Measurements from ENCODE around the gene SYT1. TPM values are rescaled to one million over a fixed set of nuclear protein-coding genes. Genes with fewer than 3 reads are reported as not detected.

Gene SYT1
- total RNA-seq, 1 donor from 2014 or later = 13.0 TPM

- H3K27me3 Mint-ChIP-seq (ENCODE audit: unreplicated experiment) = no peaks in the 10 kb centered on the region
- no peak for TF ChIP-seq CTCF (IDR thresholded peaks at IDR 0.05; ENCODE audit: unreplicated experiment)
- H3K9me3 Mint-ChIP-seq (ENCODE audit: unreplicated experiment) = no peaks in the 10 kb centered on the region
- no peaks in the 10 kb centered on the region for H3K4me1 Mint-ChIP-seq (ENCODE audit: unreplicated experiment)
- DNase-seq (ENCODE audit: low spot score) = no peak
- H3K4me3 Mint-ChIP-seq (ENCODE audit: unreplicated experiment) = no peak overlapping the region
- H3K27ac Mint-ChIP-seq (ENCODE audit: unreplicated experiment) = no peak overlapping the region
- no peaks in the 10 kb centered on the region for H3K36me3 Mint-ChIP-seq (ENCODE audit: low read depth, unreplicated experiment)
Observed at GRCh38 chr12:79482921-79483320, 618.3 kb downstream of the SYT1 start.

GRCh38 chr12:79486154-79486553 is 621.6 kb downstream of the SYT1 start:
- no peaks in the 10 kb centered on the region for H3K36me3 Mint-ChIP-seq (ENCODE audit: low read depth, unreplicated experiment)
- TF ChIP-seq CTCF (IDR thresholded peaks at IDR 0.05; ENCODE audit: unreplicated experiment) = no peak
- no peak for DNase-seq (ENCODE audit: low spot score)
- no peaks in the 10 kb centered on the region for H3K27me3 Mint-ChIP-seq (ENCODE audit: unreplicated experiment)
- H3K4me3 Mint-ChIP-seq (ENCODE audit: unreplicated experiment) = no peak overlapping the region
- no peaks in the 10 kb centered on the region for H3K4me1 Mint-ChIP-seq (ENCODE audit: unreplicated experiment)
- no peak overlapping the region for H3K27ac Mint-ChIP-seq (ENCODE audit: unreplicated experiment)
- H3K9me3 Mint-ChIP-seq (ENCODE audit: unreplicated experiment) = no peaks in the 10 kb centered on the region

GRCh38 chr12:79487386-79488110 is 623.0 kb downstream of the SYT1 start:
- no peaks in the 10 kb centered on the region for H3K27me3 Mint-ChIP-seq (ENCODE audit: unreplicated experiment)
- no peak for DNase-seq (ENCODE audit: low spot score)
- no peaks in the 10 kb centered on the region for H3K36me3 Mint-ChIP-seq (ENCODE audit: low read depth, unreplicated experiment)
- no peak overlapping the region for H3K4me3 Mint-ChIP-seq (ENCODE audit: unreplicated experiment)
- TF ChIP-seq CTCF (IDR thresholded peaks at IDR 0.05; ENCODE audit: unreplicated experiment) = no peak
- no peak overlapping the region for H3K27ac Mint-ChIP-seq (ENCODE audit: unreplicated experiment)
- H3K9me3 Mint-ChIP-seq (ENCODE audit: unreplicated experiment) = no peaks in the 10 kb centered on the region
- no peaks in the 10 kb centered on the region for H3K4me1 Mint-ChIP-seq (ENCODE audit: unreplicated experiment)

Small RNAs within 50 kb of the gene (microRNA-seq; reads per million reads assigned to microRNA genes)
- 0.56 reads per million for gene MIR1252 (ENCODE audit: unreplicated experiment)
